Neural cell (in vitro differentiated cells): ENCODE results near the gene KCTD2. TPM values are rescaled to one million over a fixed set of nuclear protein-coding genes. Genes with fewer than 3 reads are reported as not detected.

Experiments used
- H2AFZ ChIP-seq: fragments of 200-600, 300-800 bp; sonication (generic), shearing (Covaris generic); 2 replicates; pipeline ENCODE4 v1.6.0; 2014; ENCODE audit warnings: low read depth, mild to moderate bottlenecking, antibody characterized with exemption, low read length, moderate library complexity
- H3F3A ChIP-seq: fragments of 200-600 bp; shearing (Covaris generic); 2 replicates; pipeline ENCODE4 v1.6.1; 2016; ENCODE audit warnings: mild to moderate bottlenecking, moderate library complexity, mixed read lengths, antibody characterized with exemption, low read length; ENCODE audit not compliant: insufficient read depth, poor library complexity, severe bottlenecking
- H3K27ac ChIP-seq: fragments of 200-600, 300-800 bp; sonication (generic), shearing (Covaris generic); 2 replicates; pipeline ENCODE4 v1.5.1; 2014; ENCODE audit warnings: mild to moderate bottlenecking, low read length, moderate library complexity
- H3K27me3 ChIP-seq: fragments of 300-800, 200-600 bp; sonication (generic), shearing (Covaris generic); 2 replicates; pipeline ENCODE4 v1.6.0; 2014; ENCODE audit warnings: mild to moderate bottlenecking, low read depth, low read length, moderate library complexity; ENCODE audit not compliant: insufficient read depth
- H3K36me3 ChIP-seq: fragments of 300-800, 200-600 bp; sonication (generic), shearing (Covaris generic); 2 replicates; pipeline ENCODE4 v1.5.1; 2014; ENCODE audit warnings: mild to moderate bottlenecking, antibody characterized with exemption, low read length, moderate library complexity; ENCODE audit not compliant: insufficient read depth
- H3K4me2 ChIP-seq: fragments of 300-800, 200-600 bp; sonication (generic), shearing (Covaris generic); 2 replicates; pipeline ENCODE4 v1.6.0; 2014; ENCODE audit warnings: mild to moderate bottlenecking, low read length
- H3K4me3 ChIP-seq: fragments of 300-800, 200-600 bp; sonication (generic), shearing (Covaris generic); 2 replicates; pipeline ENCODE4 v1.5.1; 2014; ENCODE audit warnings: mild to moderate bottlenecking, low read length, moderate library complexity
- H3K79me2 ChIP-seq: fragments of 200-600 bp; shearing (Covaris generic); replicated peaks from 2 replicates; pipeline ENCODE4 v1.6.0; 2014; ENCODE audit warnings: mild to moderate bottlenecking, low read length, moderate library complexity; ENCODE audit not compliant: insufficient read depth
- H3K9ac ChIP-seq: fragments of 300-800, 200-600 bp; sonication (generic), shearing (Covaris generic); 2 replicates; pipeline ENCODE4 v1.6.1; 2016; ENCODE audit warnings: mild to moderate bottlenecking, low read length, mixed read lengths
- H3K9me2 ChIP-seq: fragments of 200-600 bp; shearing (Covaris generic); 2 replicates; pipeline ENCODE4 v1.6.1; 2016; ENCODE audit warnings: mild to moderate bottlenecking, low read length, mixed read lengths; ENCODE audit not compliant: insufficient read depth
- H3K9me3 ChIP-seq: fragments of 200-600, 300-800 bp; sonication (generic), shearing (Covaris generic); 2 replicates; pipeline ENCODE4 v1.6.1; 2016; ENCODE audit warnings: mild to moderate bottlenecking, mixed run types, low read length, moderate library complexity, mixed read lengths
- H4K20me1 ChIP-seq: fragments of 200-600 bp; shearing (Covaris generic); 2 replicates; pipeline ENCODE4 v1.6.1; 2016; ENCODE audit warnings: mild to moderate bottlenecking, mixed run types; ENCODE audit not compliant: insufficient read depth
- EP300 ChIP-seq: fragments of 450-650 bp; conservative IDR thresholded peaks from 2 replicates; pipeline ENCODE4 v1.6.1; 2014; ENCODE audit warnings: antibody characterized with exemption, mild to moderate bottlenecking, moderate library complexity; ENCODE audit not compliant: poor library complexity, severe bottlenecking
- EZH2 ChIP-seq: fragments of 200-600, 300-800 bp; shearing (Covaris generic), sonication (generic); IDR thresholded peaks from 2 replicates; pipeline ENCODE4 v1.6.1; 2014; ENCODE audit warnings: antibody characterized with exemption, low read length, borderline replicate concordance, mild to moderate bottlenecking; ENCODE audit not compliant: insufficient read depth, poor library complexity, severe bottlenecking
- MXI1 ChIP-seq: fragments of 450-650 bp; conservative IDR thresholded peaks from 2 replicates; pipeline ENCODE4 v1.6.1; 2014; ENCODE audit warnings: antibody characterized with exemption, mild to moderate bottlenecking; ENCODE audit not compliant: poor library complexity, severe bottlenecking
- POLR2AphosphoS5 ChIP-seq: IDR thresholded peaks from 2 replicates; pipeline ENCODE4 v1.6.1; 2012
- RAD21 ChIP-seq: fragments of 450-650 bp; conservative IDR thresholded peaks from 2 replicates; pipeline ENCODE4 v1.6.1; 2014; ENCODE audit warnings: antibody characterized with exemption, mild to moderate bottlenecking, moderate library complexity
- SMC3 ChIP-seq: fragments of 450-650 bp; conservative IDR thresholded peaks from 2 replicates; pipeline ENCODE4 v1.6.1; 2014; ENCODE audit warnings: antibody characterized with exemption, mild to moderate bottlenecking, moderate library complexity; ENCODE audit not compliant: poor library complexity
- TAF1 ChIP-seq: IDR thresholded peaks from 2 replicates; pipeline ENCODE4 v1.6.1; 2012; ENCODE audit warnings: low read depth
- polyA plus RNA-seq: library from polyadenylated mRNA; depleted of rRNA; stranded (reverse); fragments of >200 nt; gene quantifications from 2 replicates; pipeline ENCODE4 v1.2.3, GENCODE V29; 2014
- TF ChIP-seq, protein P1 (sequence below): IDR thresholded peaks from 2 replicates; pipeline ENCODE4 v1.6.1; 2012; ENCODE audit warnings: borderline replicate concordance
- TF ChIP-seq, protein P2 (sequence below): fragments of 450-650 bp; IDR thresholded peaks from 2 replicates; pipeline ENCODE4 v1.5.1; 2014; ENCODE audit warnings: antibody characterized with exemption, mild to moderate bottlenecking, moderate library complexity; ENCODE audit not compliant: poor library complexity, severe bottlenecking

KCTD2 gene
- polyA plus RNA-seq, 1 donor from 2014 or later, result 32.8 TPM

GRCh38 chr17:75006653-75007052, 40.4 kb upstream of the KCTD2 start:
- Histone ChIP-seq H2AFZ (no peak overlapping the region), H3K79me2 (no peaks in the 10 kb centered on the region), H3K9ac (no peak overlapping the region), H4K20me1 (no peaks in the 10 kb centered on the region), H3K4me2 (no peak overlapping the region), H3K27me3 (no peaks in the 10 kb centered on the region), H3K4me3 (no peak overlapping the region), H3F3A (no peaks in the 10 kb centered on the region), H3K9me3 (no peaks in the 10 kb centered on the region), H3K36me3 (no peaks in the 10 kb centered on the region), H3K9me2 (no peaks in the 10 kb centered on the region), H3K27ac (no peak overlapping the region)
- no peak for TF ChIP-seq EP300
- no peak for TF ChIP-seq SMC3
- TF ChIP-seq, protein P1, sequence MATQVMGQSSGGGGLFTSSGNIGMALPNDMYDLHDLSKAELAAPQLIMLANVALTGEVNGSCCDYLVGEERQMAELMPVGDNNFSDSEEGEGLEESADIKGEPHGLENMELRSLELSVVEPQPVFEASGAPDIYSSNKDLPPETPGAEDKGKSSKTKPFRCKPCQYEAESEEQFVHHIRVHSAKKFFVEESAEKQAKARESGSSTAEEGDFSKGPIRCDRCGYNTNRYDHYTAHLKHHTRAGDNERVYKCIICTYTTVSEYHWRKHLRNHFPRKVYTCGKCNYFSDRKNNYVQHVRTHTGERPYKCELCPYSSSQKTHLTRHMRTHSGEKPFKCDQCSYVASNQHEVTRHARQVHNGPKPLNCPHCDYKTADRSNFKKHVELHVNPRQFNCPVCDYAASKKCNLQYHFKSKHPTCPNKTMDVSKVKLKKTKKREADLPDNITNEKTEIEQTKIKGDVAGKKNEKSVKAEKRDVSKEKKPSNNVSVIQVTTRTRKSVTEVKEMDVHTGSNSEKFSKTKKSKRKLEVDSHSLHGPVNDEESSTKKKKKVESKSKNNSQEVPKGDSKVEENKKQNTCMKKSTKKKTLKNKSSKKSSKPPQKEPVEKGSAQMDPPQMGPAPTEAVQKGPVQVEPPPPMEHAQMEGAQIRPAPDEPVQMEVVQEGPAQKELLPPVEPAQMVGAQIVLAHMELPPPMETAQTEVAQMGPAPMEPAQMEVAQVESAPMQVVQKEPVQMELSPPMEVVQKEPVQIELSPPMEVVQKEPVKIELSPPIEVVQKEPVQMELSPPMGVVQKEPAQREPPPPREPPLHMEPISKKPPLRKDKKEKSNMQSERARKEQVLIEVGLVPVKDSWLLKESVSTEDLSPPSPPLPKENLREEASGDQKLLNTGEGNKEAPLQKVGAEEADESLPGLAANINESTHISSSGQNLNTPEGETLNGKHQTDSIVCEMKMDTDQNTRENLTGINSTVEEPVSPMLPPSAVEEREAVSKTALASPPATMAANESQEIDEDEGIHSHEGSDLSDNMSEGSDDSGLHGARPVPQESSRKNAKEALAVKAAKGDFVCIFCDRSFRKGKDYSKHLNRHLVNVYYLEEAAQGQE, result no peak
- no peak for TF ChIP-seq EZH2
- TF ChIP-seq, protein P2, sequence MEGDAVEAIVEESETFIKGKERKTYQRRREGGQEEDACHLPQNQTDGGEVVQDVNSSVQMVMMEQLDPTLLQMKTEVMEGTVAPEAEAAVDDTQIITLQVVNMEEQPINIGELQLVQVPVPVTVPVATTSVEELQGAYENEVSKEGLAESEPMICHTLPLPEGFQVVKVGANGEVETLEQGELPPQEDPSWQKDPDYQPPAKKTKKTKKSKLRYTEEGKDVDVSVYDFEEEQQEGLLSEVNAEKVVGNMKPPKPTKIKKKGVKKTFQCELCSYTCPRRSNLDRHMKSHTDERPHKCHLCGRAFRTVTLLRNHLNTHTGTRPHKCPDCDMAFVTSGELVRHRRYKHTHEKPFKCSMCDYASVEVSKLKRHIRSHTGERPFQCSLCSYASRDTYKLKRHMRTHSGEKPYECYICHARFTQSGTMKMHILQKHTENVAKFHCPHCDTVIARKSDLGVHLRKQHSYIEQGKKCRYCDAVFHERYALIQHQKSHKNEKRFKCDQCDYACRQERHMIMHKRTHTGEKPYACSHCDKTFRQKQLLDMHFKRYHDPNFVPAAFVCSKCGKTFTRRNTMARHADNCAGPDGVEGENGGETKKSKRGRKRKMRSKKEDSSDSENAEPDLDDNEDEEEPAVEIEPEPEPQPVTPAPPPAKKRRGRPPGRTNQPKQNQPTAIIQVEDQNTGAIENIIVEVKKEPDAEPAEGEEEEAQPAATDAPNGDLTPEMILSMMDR, result no peak
- TF ChIP-seq TAF1, result no peak

- no peak for TF ChIP-seq POLR2AphosphoS5
- no peak for TF ChIP-seq MXI1
- no peak for TF ChIP-seq EZH2
- TF ChIP-seq TAF1, result no peak
- TF ChIP-seq RAD21, result no peak
- TF ChIP-seq, protein P1, result no peak
- TF ChIP-seq SMC3, result no peak
- TF ChIP-seq, protein P2, result no peak
- TF ChIP-seq EP300, result no peak
- no peak overlapping the region for H3K27ac ChIP-seq
Measured at GRCh38 chr17:75008373-75008772, 38.7 kb upstream of the KCTD2 start.

More at GRCh38 chr17:75008373-75008772, 38.7 kb upstream of the KCTD2 start:
- Histone ChIP-seq H2AFZ (no peak overlapping the region), H3K9ac (no peak overlapping the region), H3K79me2 (no peaks in the 10 kb centered on the region), H3K9me2 (no peaks in the 10 kb centered on the region), H3K36me3 (no peaks in the 10 kb centered on the region), H3K27me3 (no peaks in the 10 kb centered on the region), H3K4me2 (no peak overlapping the region), H4K20me1 (no peaks in the 10 kb centered on the region), H3F3A (no peaks in the 10 kb centered on the region), H3K4me3 (no peak overlapping the region), H3K9me3 (no peaks in the 10 kb centered on the region)
